ENCODE measurements around the gene LAPTM5.

Gene LAPTM5

DNA sequence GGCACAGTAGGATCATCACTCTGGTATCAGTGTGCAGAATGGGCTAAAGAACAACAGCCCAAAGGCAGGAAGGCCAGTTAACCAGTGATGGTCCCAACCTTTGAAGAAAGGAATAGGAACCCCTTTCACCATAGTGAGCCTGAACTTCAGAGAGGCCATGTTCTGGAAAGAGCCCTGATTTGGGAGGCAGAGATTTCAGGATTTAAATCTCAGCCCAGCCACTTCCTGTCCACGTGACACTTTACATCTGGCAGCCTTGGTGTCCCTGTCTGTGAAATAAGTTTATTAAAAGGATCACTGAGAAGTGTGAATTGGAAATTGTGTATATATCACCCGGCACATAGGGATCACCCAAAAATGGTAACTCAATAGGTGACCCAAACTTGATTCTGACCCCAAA, 47.2 kb downstream of the LAPTM5 start:
- TF ChIP-seq, protein P1, sequence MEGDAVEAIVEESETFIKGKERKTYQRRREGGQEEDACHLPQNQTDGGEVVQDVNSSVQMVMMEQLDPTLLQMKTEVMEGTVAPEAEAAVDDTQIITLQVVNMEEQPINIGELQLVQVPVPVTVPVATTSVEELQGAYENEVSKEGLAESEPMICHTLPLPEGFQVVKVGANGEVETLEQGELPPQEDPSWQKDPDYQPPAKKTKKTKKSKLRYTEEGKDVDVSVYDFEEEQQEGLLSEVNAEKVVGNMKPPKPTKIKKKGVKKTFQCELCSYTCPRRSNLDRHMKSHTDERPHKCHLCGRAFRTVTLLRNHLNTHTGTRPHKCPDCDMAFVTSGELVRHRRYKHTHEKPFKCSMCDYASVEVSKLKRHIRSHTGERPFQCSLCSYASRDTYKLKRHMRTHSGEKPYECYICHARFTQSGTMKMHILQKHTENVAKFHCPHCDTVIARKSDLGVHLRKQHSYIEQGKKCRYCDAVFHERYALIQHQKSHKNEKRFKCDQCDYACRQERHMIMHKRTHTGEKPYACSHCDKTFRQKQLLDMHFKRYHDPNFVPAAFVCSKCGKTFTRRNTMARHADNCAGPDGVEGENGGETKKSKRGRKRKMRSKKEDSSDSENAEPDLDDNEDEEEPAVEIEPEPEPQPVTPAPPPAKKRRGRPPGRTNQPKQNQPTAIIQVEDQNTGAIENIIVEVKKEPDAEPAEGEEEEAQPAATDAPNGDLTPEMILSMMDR (IDR thresholded peaks at IDR 0.05): no peak

DNA sequence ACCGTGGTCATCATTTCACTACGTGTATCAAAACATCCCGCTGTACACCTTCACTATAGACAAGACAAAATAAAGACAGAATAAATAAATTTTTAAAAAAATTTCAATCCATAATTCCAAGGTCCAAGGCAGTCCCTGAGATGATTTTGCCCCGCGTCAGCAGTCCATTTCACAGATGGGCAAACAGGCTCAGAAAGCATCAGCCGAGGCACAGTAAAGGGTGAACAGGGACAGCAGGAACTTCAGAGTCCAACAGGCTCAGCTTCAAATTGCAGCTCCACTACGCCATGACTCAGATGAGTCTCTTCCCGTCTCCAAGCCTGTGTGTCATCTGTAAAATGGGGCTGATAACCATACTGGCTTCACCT, 49.2 kb downstream of the LAPTM5 start:
- TF ChIP-seq, protein P1 (IDR thresholded peaks at IDR 0.05): no peak

DNA sequence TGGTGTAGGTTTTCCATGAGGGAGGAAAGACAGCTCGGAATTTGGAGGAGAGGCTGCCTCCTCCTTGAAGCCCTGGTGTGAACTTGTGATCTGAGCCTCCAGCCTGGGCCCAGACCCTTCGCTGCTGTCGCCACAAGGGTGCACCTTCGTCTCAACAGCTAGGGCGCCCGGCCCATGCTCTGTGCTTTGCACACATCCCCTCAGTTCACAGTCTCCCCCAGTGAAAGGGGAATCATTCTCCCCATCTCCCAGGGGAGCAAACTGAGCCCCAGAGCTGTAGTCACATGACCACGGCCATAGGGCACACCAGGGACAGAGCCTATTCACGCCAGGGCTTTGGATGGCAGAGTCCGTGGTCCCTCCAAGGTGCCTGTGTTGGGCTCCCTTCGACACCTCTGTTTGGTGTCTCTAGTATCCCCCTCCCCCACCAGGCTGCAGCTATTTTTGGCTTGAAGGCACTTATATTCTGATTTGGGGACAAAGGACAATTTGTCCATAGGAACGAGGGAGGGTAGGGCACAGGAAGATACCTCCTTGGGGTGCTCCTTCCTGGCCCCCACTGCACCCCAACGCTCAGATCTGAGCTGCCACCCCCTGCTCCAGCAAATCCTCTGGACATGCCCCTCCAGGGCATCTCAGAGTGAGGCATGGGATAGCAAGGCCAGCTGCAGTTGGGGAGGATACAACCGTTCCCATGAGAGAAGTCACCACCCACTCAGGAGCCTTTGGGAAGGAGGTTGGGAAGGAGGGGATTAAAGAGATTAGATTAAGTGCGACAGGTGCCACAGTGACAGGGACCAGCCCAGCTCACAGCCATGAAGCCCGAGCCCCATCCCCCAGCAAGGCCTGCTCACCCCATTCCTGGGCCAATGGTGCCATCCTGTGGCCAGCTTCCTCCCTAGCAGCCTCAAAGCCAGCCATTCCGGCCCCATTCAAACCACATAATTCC, 49.9 kb downstream of the LAPTM5 start:
- TF ChIP-seq, protein P1 (IDR thresholded peaks at IDR 0.05): peak; percentile 87

DNA sequence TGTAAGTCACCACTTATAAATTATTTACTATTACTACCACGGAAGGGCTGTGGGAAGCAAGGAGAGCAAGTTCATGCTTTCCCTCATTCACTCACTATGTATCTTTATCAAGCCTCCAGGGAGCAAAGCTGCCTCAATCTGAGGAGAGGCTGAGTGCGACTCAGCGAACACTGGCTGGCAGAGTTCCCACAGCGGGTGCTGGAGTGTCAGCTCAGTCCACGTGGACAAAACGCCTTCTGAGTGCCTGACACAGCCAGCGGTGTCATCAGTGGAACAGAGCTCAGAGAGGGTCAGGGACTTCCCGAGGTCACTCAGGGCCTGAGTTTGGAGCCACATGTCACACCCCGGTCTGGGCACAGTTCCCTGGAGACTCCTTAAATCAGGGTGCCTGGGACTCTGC, 51.0 kb downstream of the LAPTM5 start:
- TF ChIP-seq, protein P1 (IDR thresholded peaks at IDR 0.05): no peak

DNA sequence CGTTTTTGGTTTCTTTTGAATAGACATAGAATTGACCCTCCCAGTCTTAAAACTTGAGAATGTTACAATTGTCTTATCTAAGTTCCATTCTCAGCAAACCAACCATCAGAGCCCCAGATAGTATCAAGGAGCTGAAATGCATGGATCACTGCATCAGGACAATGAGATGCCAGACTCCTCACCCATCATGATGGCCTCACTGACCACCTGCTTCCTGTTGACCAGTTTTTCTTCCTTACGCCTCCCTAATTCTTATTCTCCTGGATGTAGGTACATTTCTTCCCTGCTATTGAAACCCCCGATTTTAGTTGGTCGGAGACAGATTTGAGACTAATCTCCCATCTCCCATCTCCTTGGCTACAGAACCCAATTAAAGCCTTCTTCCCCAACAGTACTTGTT, 51.9 kb downstream of the LAPTM5 start:
- TF ChIP-seq, protein P1 (IDR thresholded peaks at IDR 0.05): no peak

DNA sequence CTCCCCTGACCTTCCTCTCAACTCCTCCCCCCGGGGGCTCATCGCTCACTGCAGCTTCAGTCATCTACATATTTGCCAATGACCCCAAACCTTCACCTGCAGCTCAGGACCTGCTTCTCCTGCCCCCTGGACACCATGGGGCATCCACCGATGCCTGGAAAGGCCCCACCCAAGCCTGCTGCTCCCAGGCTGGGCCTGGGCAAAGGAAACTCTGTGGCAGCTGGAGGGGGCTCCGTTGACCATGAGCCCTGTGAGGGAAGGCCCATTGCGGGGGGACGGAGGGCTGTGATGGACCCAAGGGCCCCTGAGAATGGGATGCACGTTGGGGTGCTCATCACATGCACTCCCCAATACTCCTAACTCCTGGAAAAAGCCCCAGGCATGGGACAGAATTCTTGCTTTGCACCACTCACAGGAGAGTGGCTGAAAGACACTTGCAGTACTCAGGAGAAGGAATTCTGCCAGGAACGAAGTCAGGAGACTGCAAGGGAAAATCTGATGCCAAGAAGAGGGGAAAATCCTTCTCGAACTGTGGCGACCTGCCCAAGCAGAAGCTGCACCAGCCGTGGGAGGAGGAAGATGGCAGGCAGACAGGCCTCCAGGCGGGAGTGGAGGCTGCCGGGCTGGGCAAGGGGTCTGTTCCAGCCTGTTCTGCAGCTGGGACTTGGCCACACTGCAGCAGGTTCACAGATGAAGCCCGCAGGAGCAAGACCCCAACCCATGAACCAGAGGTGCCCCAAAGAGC, 52.6 kb downstream of the LAPTM5 start:
- TF ChIP-seq, protein P1 (IDR thresholded peaks at IDR 0.05): no peak

DNA sequence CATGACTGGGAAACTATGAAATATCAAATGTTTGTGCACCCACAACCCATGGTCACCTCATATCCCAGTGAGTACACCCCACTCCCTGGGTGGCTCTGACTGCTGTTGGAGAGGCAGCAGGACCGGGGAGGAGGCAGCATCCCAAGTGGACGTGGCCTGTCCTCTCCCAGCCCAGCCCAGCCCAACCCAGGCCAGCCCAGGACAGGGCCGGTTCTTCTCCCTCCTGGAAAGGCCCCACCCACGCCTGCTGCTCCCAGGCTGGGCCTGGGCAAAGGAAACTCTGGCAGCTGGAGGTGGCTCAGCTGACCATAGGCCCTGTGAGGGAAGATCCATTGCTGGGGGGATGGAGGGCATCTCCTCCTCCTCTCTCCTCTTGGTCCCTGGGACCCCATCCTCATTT, 53.3 kb downstream of the LAPTM5 start:
- TF ChIP-seq, protein P1 (IDR thresholded peaks at IDR 0.05): no peak

Measured in LNCAP (cell line).